ENCODE measurements around the gene GBP5. TPM values are rescaled to one million over a fixed set of nuclear protein-coding genes. Genes with fewer than 3 reads are reported as not detected.

Gene GBP5
- polyA plus RNA-seq, 3 donors = 9.8 to 36.4 (median 16.9) TPM

DNA sequence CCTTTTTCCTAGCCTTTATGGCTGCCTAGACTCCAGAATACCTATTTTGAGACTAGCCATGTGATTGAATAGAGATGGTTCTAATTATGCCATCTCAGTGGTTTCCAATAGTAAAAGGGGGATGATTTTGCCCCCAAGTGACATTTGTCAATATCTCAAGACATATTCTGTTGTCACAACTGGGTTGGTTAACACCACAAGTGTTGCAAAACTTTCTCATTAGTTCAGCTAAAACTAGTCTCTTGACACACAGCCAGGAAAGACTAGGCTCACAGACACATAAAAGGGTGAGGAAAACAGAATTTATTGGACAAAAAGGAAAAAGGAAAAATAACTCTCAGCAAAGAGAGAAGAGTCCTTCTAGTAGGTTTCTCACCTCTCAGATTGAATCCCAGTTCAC is 39.9 kb upstream of the GBP5 start:
- TF ChIP-seq, protein P1, sequence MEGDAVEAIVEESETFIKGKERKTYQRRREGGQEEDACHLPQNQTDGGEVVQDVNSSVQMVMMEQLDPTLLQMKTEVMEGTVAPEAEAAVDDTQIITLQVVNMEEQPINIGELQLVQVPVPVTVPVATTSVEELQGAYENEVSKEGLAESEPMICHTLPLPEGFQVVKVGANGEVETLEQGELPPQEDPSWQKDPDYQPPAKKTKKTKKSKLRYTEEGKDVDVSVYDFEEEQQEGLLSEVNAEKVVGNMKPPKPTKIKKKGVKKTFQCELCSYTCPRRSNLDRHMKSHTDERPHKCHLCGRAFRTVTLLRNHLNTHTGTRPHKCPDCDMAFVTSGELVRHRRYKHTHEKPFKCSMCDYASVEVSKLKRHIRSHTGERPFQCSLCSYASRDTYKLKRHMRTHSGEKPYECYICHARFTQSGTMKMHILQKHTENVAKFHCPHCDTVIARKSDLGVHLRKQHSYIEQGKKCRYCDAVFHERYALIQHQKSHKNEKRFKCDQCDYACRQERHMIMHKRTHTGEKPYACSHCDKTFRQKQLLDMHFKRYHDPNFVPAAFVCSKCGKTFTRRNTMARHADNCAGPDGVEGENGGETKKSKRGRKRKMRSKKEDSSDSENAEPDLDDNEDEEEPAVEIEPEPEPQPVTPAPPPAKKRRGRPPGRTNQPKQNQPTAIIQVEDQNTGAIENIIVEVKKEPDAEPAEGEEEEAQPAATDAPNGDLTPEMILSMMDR (IDR thresholded peaks at IDR 0.05) = no peak
- H3K4me1 ChIP-seq (ENCODE audit: control insufficient read depth in 1 of 2, insufficient read depth in 2 of 2, low read length in 2 of 2) = peaks cover 28 to 30% of the 10 kb centered on the region in 2 donors
- H3K4me3 Mint-ChIP-seq = no peak overlapping the region
- H3K27ac ChIP-seq (ENCODE audit: low read depth in 1 of 2, low read length in 2 of 2) = no peak overlapping the region
- H3K4me1 Mint-ChIP-seq = peaks cover 33% of the 10 kb centered on the region
- intact Hi-C loops (cut with micrococcal nuclease) = no loop called here
- peaks cover 0 to 1% (median 0%) of the 10 kb centered on the region in 3 donors for H3K27me3 Mint-ChIP-seq (ENCODE audit: low read depth in 3 of 3)
- H4K20me1 ChIP-seq (ENCODE audit: insufficient read depth, low read length) = no peaks in the 10 kb centered on the region
- H3K4me2 ChIP-seq (replicated peaks; ENCODE audit: extremely low read depth, low read length, poor library complexity, severe bottlenecking) = no peak overlapping the region
- no peaks in the 10 kb centered on the region for H3K36me3 ChIP-seq (replicated peaks in 1 of 2; ENCODE audit: control insufficient read depth in 1 of 2, insufficient read depth in 2 of 2, low read length in 2 of 2)
- H3K9ac ChIP-seq (ENCODE audit: insufficient read depth, low read length, poor library complexity, severe bottlenecking) = no peak overlapping the region
- no peaks in the 10 kb centered on the region for H3K36me3 Mint-ChIP-seq
- peaks cover 4 to 23% (median 17%) of the 10 kb centered on the region in 7 donors for H3K9me3 Mint-ChIP-seq
- no peak overlapping the region for H2AFZ ChIP-seq (ENCODE audit: insufficient read depth, low read depth, low read length, poor library complexity, severe bottlenecking)
- no peaks in the 10 kb centered on the region for H3K79me2 ChIP-seq (ENCODE audit: insufficient read depth, low read length)
- H3K9me3 ChIP-seq (replicated peaks in 1 of 2; ENCODE audit: control insufficient read depth in 1 of 2, insufficient read depth in 1 of 2, low read length in 2 of 2) = peaks cover 0 to 16% of the 10 kb centered on the region in 2 donors
- H3K27ac Mint-ChIP-seq = peak overlapping the region in 2 of 7 donors; percentile 33 to 55
- H3K27me3 ChIP-seq (ENCODE audit: control insufficient read depth in 2 of 2, insufficient read depth in 2 of 2, low read length in 2 of 2) = no peaks in the 10 kb centered on the region
- DNase-seq = peak in 1 of 3 donors; percentile 10
- H3K4me3 ChIP-seq (replicated peaks in 1 of 3; ENCODE audit: low read depth in 2 of 3, low read length in 3 of 3) = no peak overlapping the region

DNA sequence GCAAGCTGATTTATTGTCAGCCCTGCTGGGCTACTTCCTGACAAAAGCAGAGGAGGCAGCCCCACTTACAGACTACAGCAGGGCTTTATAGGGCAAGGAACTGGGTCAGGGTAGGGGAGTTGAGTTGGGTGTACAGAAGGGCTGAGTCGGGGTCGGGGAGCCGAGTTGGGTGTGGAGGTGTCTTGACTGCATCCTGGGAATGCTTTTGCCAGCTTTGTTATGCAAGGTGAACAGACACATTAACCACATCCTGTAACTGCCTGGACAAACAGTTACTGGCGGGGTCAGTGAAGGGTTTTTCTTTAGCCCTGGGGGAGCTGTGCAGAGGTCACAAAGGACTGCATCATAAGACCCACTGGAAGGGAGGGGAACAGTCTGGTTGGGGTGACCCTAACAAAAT is 39.1 kb upstream of the GBP5 start:
- peak overlapping the region in 6 of 7 donors; percentile 26 to 77 (median 64) for H3K27ac Mint-ChIP-seq
- no peaks in the 10 kb centered on the region for H3K36me3 ChIP-seq (replicated peaks in 1 of 2; ENCODE audit: control insufficient read depth in 1 of 2, insufficient read depth in 2 of 2, low read length in 2 of 2)
- H3K4me3 Mint-ChIP-seq = peak overlapping the region in 1 of 2 donors; percentile 80
- no peaks in the 10 kb centered on the region for H3K36me3 Mint-ChIP-seq
- peaks cover 28 to 30% of the 10 kb centered on the region in 2 donors for H3K4me1 ChIP-seq (ENCODE audit: control insufficient read depth in 1 of 2, insufficient read depth in 2 of 2, low read length in 2 of 2)
- no peaks in the 10 kb centered on the region for H3K79me2 ChIP-seq (ENCODE audit: insufficient read depth, low read length)
- no peak for DNase-seq
- no peak overlapping the region for H3K9ac ChIP-seq (ENCODE audit: insufficient read depth, low read length, poor library complexity, severe bottlenecking)
- H2AFZ ChIP-seq (ENCODE audit: insufficient read depth, low read depth, low read length, poor library complexity, severe bottlenecking) = peak overlapping the region; percentile 9
- intact Hi-C loops (cut with micrococcal nuclease) = no loop called here
- no peak overlapping the region for H3K4me3 ChIP-seq (replicated peaks in 1 of 3; ENCODE audit: low read depth in 2 of 3, low read length in 3 of 3)
- H4K20me1 ChIP-seq (ENCODE audit: insufficient read depth, low read length) = no peaks in the 10 kb centered on the region
- no peak overlapping the region for H3K27ac ChIP-seq (ENCODE audit: low read depth in 1 of 2, low read length in 2 of 2)
- H3K27me3 Mint-ChIP-seq (ENCODE audit: low read depth in 3 of 3) = peaks cover 0 to 1% (median 0%) of the 10 kb centered on the region in 3 donors
- peaks cover 33% of the 10 kb centered on the region for H3K4me1 Mint-ChIP-seq
- H3K4me2 ChIP-seq (replicated peaks; ENCODE audit: extremely low read depth, low read length, poor library complexity, severe bottlenecking) = no peak overlapping the region
- WGBS (ENCODE audit: insufficient coverage) = no CpG with 5 or more reads among the region's 4 CpGs
- H3K27me3 ChIP-seq (ENCODE audit: control insufficient read depth in 2 of 2, insufficient read depth in 2 of 2, low read length in 2 of 2) = no peaks in the 10 kb centered on the region
- TF ChIP-seq, protein P1 (IDR thresholded peaks at IDR 0.05) = no peak
- peaks cover 0 to 11% of the 10 kb centered on the region in 2 donors for H3K9me3 ChIP-seq (replicated peaks in 1 of 2; ENCODE audit: control insufficient read depth in 1 of 2, insufficient read depth in 1 of 2, low read length in 2 of 2)
- H3K9me3 Mint-ChIP-seq = peaks cover 0 to 17% (median 10%) of the 10 kb centered on the region in 7 donors

All from CD14-positive monocyte (primary cell).